Measurements from ENCODE around the gene ABLIM2. TPM values are rescaled to one million over a fixed set of nuclear protein-coding genes. Genes with fewer than 3 reads are reported as not detected.

Gene ABLIM2
- total RNA-seq, 2 donors from 2014 or later, result 0.34 to 0.60 TPM

DNA sequence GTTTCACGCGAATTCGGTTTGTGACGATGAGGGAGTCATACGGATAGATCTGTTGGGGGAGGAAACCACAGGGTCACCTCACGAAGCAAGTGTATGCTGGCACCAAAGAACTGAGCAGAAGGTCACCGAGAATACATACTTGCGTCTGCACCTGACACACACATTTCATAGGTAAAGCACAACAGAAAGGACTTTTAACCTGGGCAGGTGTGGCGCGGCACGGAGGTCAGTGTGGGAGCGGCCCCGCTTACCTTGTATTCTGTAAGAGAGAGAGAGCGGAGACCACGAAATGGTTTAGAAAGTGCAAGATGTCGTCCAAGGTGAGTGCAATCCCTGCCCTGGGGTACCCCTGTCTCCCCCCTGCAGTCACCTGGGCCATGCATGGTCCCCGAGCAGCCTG lies 175.3 kb downstream of the ABLIM2 start:
- peaks cover 6% of the 10 kb centered on the region for H3K4me1 Mint-ChIP-seq (ENCODE audit: low read depth)
- H3K27ac Mint-ChIP-seq, result no peak overlapping the region

DNA sequence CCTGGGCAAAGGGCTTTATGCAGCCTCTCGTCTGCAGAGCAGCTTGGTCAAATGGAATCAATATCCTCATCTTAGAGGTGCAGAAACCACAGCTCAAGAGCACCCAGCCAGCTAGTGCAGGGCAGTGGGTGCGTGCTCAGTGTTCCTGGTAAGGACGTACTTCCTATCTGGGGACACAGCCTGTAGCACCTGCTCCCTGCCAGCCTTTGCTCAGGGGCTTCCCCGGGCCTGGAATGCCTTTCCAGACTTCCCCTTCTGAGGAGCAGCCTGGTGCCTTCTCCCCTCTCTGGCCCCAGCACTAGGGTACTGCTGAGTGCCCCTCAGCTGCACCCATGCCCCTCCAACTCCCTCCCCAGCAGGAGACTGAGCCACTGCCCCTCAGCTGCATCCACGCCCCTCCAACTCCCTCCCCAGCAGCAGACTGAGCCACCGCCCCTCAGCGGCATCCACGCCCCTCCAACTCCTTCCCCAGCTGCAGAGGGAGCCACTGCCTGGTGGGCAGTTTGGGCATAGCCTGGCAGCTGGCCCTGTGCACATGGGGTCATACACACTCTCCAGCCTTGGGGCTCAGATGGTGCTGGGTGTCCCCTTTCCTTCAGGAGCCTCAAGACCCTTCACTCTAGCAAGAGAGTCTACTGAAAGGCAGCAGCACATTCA lies 176.7 kb downstream of the ABLIM2 start:
- Mint-ChIP-seq H3K9me3 (no peaks in the 10 kb centered on the region), H3K4me1 (ENCODE audit: low read depth) (peaks cover 6% of the 10 kb centered on the region), H3K27ac (no peak overlapping the region), H3K27me3 (ENCODE audit: low read depth) (no peaks in the 10 kb centered on the region), H3K4me3 (no peak overlapping the region), H3K36me3 (ENCODE audit: insufficient read depth in 2 of 2) (no peaks in the 10 kb centered on the region)
- no peak for DNase-seq
- no peak for ATAC-seq (replicated peaks in 1 of 2)

More for the DNA sequence above, 175.3 kb downstream of the ABLIM2 start:
- DNase-seq (no peak), ATAC-seq (replicated peaks in 1 of 2) (no peak)
- H3K36me3 Mint-ChIP-seq (ENCODE audit: insufficient read depth in 2 of 2), result no peaks in the 10 kb centered on the region
- no peaks in the 10 kb centered on the region for H3K9me3 Mint-ChIP-seq
- H3K4me3 Mint-ChIP-seq, result no peak overlapping the region
- H3K27me3 Mint-ChIP-seq (ENCODE audit: low read depth), result no peaks in the 10 kb centered on the region

DNA sequence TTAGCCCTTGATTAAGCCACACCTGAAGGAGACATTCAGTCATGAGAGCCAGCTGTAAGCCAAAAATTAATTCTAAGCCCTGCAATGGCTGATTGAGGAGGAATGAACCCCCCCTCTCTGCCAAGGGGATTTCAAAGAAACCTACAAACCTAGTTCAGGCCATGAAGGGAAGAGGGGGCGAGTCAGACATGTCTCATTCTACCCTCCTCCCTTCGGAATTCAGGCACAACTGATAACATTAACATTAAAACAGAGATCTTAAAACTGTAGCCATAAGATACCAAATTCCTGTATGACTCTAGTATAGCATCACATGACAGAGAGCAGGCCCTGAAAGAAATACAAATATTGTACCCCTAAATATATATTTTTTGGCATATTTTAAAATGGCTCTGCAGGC lies 178.6 kb downstream of the ABLIM2 start:
- H3K27me3 Mint-ChIP-seq (ENCODE audit: low read depth), result no peaks in the 10 kb centered on the region
- no peak overlapping the region for H3K4me3 Mint-ChIP-seq
- H3K36me3 Mint-ChIP-seq (ENCODE audit: insufficient read depth in 2 of 2), result peaks cover 0 to 3% of the 10 kb centered on the region in 2 donors
- ATAC-seq (replicated peaks in 1 of 2) (no peak), DNase-seq (no peak)
- no peaks in the 10 kb centered on the region for H3K4me1 Mint-ChIP-seq (ENCODE audit: low read depth)
- no peaks in the 10 kb centered on the region for H3K9me3 Mint-ChIP-seq
- H3K27ac Mint-ChIP-seq, result no peak overlapping the region

DNA sequence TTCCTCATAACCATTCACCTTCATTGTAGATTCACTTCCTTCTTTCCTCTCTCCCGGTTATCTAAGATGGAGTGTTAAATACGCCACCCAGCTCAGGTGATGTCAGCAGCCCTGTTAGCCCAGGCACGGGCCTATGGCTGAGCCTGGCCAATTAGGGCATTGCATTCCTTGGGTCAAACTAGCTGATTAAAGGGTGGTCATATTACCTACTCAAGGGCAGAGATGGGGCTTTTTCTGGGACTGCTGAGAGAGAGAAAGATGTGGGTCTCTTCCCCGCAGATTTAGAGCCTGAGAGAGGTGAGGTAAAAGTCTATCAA lies 179.0 kb downstream of the ABLIM2 start:
- Mint-ChIP-seq H3K4me3 (no peak overlapping the region), H3K4me1 (ENCODE audit: low read depth) (no peaks in the 10 kb centered on the region), H3K9me3 (no peaks in the 10 kb centered on the region), H3K36me3 (ENCODE audit: insufficient read depth in 2 of 2) (peaks cover 0 to 3% of the 10 kb centered on the region in 2 donors), H3K27me3 (ENCODE audit: low read depth) (no peaks in the 10 kb centered on the region), H3K27ac (no peak overlapping the region)
- no peak for ATAC-seq (replicated peaks in 1 of 2)
- no peak for DNase-seq

DNA sequence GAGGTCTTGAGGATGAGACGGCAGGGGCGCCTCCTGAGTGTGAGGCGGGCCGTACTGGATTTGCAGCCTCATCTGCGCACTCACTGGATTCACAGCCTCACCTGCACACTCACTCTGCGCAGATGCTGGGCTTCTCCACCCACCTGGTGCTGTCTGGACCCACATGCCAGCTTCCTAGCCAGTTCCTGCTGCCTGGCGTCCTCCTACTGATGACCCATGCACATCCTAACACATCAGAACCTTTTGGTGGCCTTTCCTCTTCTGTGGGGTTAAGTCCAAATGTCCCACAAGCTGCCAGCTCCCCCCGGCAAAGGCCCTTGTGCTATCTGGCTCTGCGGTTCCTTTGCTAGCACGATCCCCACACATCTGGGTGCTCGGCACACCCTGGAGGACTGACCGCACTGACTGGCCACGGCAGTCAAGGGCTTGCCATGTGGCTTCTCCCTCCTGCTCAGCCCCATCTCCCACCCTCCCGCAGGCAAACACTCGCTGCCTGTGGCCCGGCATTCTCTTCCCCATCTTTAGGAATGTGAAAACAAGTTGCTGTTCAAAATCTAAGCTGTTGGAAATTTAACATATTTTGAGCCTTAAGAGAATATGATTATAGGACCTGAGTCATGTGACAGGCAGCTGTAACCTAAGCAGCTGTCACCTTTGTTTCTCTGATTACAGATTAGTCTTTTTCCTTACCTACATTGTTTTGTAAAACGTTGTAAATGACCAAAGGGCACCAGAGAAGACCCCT lies 179.5 kb downstream of the ABLIM2 start:
- Mint-ChIP-seq H3K4me1 (ENCODE audit: low read depth) (no peaks in the 10 kb centered on the region), H3K27me3 (ENCODE audit: low read depth) (no peaks in the 10 kb centered on the region), H3K4me3 (no peak overlapping the region), H3K9me3 (no peaks in the 10 kb centered on the region), H3K36me3 (ENCODE audit: insufficient read depth in 2 of 2) (peaks cover 0 to 3% of the 10 kb centered on the region in 2 donors), H3K27ac (no peak overlapping the region)
- DNase-seq (no peak), ATAC-seq (replicated peaks in 1 of 2) (no peak)

DNA sequence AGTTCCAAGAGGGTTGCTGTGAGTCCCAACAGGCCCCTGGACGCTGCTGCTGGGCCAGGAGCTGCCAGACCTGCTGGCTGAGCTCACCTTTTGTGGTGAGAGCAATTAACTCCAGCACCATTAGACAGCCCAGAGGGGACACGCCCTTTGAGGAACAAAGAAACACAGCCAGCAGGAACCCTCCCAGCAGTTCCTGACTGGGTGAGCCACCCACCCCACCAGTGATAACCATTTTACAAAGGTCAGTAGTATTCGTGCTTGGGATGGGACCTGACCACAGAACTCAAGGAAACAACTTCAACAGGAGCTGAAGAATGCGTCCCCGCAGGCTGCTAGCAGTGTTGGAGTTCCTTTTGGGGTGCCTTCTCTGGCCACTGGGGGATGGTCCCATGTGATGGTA lies 180.1 kb downstream of the ABLIM2 start:
- H3K36me3 Mint-ChIP-seq (ENCODE audit: insufficient read depth in 2 of 2), result peaks cover 0 to 4% of the 10 kb centered on the region in 2 donors
- no peaks in the 10 kb centered on the region for H3K9me3 Mint-ChIP-seq
- H3K27me3 Mint-ChIP-seq (ENCODE audit: low read depth), result no peaks in the 10 kb centered on the region
- H3K4me3 Mint-ChIP-seq, result no peak overlapping the region
- DNase-seq (no peak), ATAC-seq (replicated peaks in 1 of 2) (no peak)
- H3K4me1 Mint-ChIP-seq (ENCODE audit: low read depth), result peaks cover 6% of the 10 kb centered on the region
- H3K27ac Mint-ChIP-seq, result no peak overlapping the region

DNA sequence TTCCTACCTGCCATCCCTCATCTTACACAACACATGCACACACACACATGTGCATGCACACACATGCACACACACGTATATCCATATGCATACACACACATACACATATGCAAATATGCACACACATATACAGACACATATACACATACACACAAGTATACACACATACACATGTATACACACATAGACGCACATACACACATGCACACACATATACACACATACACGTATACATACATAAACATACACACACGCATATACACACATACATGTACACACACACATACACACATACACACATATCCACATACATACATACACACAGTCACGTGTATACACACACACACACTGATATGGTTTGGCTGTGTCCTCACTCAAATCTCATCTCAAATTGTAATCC lies 182.0 kb downstream of the ABLIM2 start:
- Mint-ChIP-seq H3K4me1 (ENCODE audit: low read depth) (peaks cover 23% of the 10 kb centered on the region), H3K4me3 (no peak overlapping the region), H3K27me3 (ENCODE audit: low read depth) (no peaks in the 10 kb centered on the region), H3K9me3 (no peaks in the 10 kb centered on the region), H3K36me3 (ENCODE audit: insufficient read depth in 2 of 2) (peaks cover 3 to 11% of the 10 kb centered on the region in 2 donors), H3K27ac (no peak overlapping the region)
- ATAC-seq (replicated peaks in 1 of 2) (no peak), DNase-seq (no peak)

DNA sequence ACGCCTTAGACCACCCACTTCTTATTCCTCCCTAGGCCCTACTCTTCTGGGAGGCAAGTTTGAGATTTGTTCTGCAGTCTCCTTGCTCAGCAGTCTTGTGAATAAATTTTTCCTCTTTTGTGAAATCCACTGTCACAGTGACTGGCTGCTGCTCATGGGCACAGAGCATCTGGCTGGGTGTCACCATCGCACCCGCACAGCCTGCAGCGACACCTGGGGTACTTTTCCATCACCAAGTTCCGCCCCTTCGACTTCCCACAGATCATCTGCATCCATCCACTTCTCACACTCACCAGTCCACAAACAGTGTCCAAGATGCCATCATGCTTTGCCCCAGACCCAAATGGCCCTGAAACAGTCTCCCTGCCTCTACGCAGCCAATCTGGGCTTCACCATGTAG lies 182.6 kb downstream of the ABLIM2 start:
- Mint-ChIP-seq H3K4me1 (ENCODE audit: low read depth) (peaks cover 29% of the 10 kb centered on the region), H3K9me3 (no peaks in the 10 kb centered on the region), H3K36me3 (ENCODE audit: insufficient read depth in 2 of 2) (peaks cover 3 to 11% of the 10 kb centered on the region in 2 donors), H3K4me3 (no peak overlapping the region), H3K27ac (no peak overlapping the region), H3K27me3 (ENCODE audit: low read depth) (no peaks in the 10 kb centered on the region)
- DNase-seq, result no peak
- ATAC-seq (replicated peaks in 1 of 2), result no peak

DNA sequence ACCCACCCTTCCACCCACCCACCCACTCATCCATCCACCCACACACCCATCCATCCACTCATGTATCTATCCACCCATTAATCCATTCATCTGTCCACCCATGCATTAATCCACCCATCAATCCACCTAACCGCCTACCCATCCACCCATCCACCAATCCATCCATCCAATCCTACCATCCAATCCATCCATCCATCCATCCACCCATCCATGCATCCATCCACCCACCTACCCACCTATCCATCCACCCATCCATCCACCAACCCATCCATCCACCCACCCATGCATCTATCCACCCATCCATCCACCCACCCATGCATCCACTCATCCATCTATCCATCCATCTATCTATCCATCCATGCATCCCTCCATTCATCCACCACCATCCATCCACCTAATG lies 184.2 kb downstream of the ABLIM2 start:
- no peak for ATAC-seq (replicated peaks in 1 of 2)
- Mint-ChIP-seq H3K9me3 (no peaks in the 10 kb centered on the region), H3K27ac (no peak overlapping the region), H3K4me1 (ENCODE audit: low read depth) (peaks cover 43% of the 10 kb centered on the region), H3K27me3 (ENCODE audit: low read depth) (no peaks in the 10 kb centered on the region), H3K36me3 (ENCODE audit: insufficient read depth in 2 of 2) (peaks cover 11 to 22% of the 10 kb centered on the region in 2 donors), H3K4me3 (no peak overlapping the region)
- no peak for DNase-seq

DNA sequence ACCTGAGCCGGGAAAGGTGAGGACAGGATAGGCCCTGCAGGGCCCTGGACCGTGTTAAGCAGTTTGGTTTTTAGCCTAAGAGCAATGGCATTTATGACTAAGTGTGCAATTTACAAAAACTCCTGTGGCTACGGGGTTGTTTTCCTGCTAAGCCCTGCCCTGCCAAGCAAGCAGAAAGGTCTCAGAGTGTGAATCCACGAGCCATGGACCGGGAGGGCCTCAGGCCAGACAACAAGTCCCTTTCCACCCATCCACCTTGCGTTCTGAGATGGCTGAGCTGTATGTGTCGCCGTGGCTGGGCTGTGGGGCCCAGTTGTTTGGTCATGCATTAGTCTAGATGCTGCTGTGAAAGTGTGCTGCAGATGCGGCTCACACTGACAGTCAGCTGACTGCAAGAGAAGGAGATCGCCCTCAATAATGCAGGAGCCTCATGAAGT lies 185.1 kb downstream of the ABLIM2 start:
- Mint-ChIP-seq H3K36me3 (ENCODE audit: insufficient read depth in 2 of 2) (peaks cover 11 to 22% of the 10 kb centered on the region in 2 donors), H3K27ac (peak overlapping the region; percentile 49), H3K4me1 (ENCODE audit: low read depth) (peaks cover 50% of the 10 kb centered on the region), H3K9me3 (no peaks in the 10 kb centered on the region), H3K4me3 (peak overlapping the region; percentile 82 to 100), H3K27me3 (ENCODE audit: low read depth) (no peaks in the 10 kb centered on the region)
- peak in 1 of 2 donors; percentile 39 for DNase-seq
- ATAC-seq (replicated peaks in 1 of 2), result peak in 1 of 2 donors; percentile 20

DNA sequence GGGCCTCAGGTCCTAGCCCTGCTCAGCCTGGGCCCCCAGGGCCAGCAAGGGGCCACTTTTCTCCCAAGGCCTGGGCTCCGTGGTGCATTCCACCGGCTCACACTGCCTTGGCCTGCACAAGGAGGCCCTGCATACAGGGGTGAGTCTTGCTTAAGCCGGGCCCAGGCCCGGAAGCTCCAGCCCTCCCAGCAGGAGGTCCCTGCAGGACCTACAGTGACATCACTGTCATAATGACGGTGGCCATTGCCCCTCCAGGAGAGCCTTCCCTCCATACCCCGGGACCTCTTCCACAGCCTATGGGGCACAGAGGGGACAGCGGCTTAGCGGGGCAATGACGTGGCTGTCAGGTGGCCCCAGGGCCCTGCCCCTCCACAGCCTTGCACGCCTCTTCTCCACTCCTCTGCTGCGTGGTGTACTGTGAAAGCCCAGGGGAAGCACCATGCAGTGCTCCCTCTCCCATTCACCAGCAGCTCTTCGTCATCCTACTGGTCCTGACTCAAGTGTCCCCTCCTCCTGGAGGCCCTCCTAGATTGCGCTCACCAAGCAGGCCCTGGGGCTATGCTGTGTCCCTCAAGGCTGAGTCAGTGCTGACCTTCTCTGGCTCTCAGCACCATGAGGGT lies 186.6 kb downstream of the ABLIM2 start:
- peak overlapping the region; percentile 82 to 100 for H3K4me3 Mint-ChIP-seq
- H3K27me3 Mint-ChIP-seq (ENCODE audit: low read depth), result no peaks in the 10 kb centered on the region
- peak overlapping the region; percentile 92 for H3K27ac Mint-ChIP-seq
- no peaks in the 10 kb centered on the region for H3K9me3 Mint-ChIP-seq
- peaks cover 11 to 22% of the 10 kb centered on the region in 2 donors for H3K36me3 Mint-ChIP-seq (ENCODE audit: insufficient read depth in 2 of 2)
- DNase-seq, result no peak
- peaks cover 63% of the 10 kb centered on the region for H3K4me1 Mint-ChIP-seq (ENCODE audit: low read depth)
- no peak for ATAC-seq (replicated peaks in 1 of 2)

DNA sequence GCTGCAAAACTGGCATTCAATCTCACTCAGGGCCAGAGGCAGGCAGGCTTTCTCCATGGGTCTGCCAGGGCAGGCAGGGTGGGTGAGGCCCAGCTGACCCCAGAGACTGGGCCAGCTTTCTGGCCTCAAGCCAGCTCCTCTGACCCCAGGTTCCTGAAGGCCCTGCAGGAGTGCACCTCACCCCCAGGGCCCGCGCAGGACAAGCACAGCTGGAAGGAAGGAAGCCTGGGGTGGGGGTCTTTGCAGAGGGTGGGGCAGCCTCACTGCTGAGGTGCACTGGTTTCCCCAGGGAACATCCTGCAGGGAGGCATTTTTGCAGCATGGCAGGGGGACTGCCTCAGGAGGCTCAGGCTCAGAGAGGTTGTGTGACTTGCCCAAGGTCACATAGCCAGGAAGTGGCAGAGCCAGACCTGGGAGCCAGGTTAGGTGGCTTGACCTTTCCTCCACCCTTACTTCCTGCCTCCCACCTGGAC lies 187.4 kb downstream of the ABLIM2 start:
- Mint-ChIP-seq H3K9me3 (no peaks in the 10 kb centered on the region), H3K36me3 (ENCODE audit: insufficient read depth in 2 of 2) (peaks cover 11 to 19% of the 10 kb centered on the region in 2 donors), H3K4me1 (ENCODE audit: low read depth) (peaks cover 66% of the 10 kb centered on the region), H3K27me3 (ENCODE audit: low read depth) (no peaks in the 10 kb centered on the region), H3K27ac (peak overlapping the region; percentile 91), H3K4me3 (peak overlapping the region; percentile 82 to 100)
- no peak for ATAC-seq (replicated peaks in 1 of 2)
- no peak for DNase-seq

DNA sequence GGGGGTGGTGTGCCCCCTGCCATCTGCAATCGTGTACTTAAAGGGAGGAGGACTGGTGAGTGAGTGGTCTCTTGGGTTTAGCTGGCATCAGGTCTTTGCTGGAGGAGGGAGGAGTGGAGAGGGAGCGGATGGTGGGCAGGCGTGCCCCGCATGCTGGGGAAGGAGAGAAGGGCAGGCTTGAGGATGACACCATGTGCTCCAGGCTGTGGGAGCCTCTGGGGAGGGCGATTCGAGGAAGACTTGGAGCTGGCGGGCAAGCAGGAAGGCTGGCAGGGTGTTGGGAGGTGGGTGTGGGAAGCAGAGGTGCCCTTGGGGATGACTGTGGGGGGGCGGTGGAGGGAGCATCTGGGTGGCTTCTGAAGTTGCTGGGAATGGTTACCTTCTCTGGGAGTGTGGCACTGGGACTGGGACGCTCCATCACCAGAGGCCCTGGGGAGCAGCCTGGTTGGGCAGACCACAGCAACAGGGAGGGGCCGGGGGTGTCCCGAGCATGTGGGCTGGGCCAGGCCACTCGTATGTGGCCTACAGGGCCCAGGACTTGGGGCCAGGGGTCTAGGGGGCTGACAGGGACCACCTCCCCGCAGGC lies 188.2 kb downstream of the ABLIM2 start:
- Mint-ChIP-seq H3K36me3 (ENCODE audit: insufficient read depth in 2 of 2) (peaks cover 11 to 19% of the 10 kb centered on the region in 2 donors), H3K27ac (peak overlapping the region; percentile 91), H3K4me3 (peak overlapping the region; percentile 82 to 100), H3K9me3 (no peaks in the 10 kb centered on the region), H3K4me1 (ENCODE audit: low read depth) (peaks cover 71% of the 10 kb centered on the region), H3K27me3 (ENCODE audit: low read depth) (no peaks in the 10 kb centered on the region)
- DNase-seq (peak in 1 of 2 donors; percentile 25), ATAC-seq (replicated peaks in 1 of 2) (peak in 1 of 2 donors; percentile 3)

Data from activated T-cell treated with anti-CD3 and anti-CD28 coated beads, Interleukin-2, amount 50 U/mL, for 72 hours (primary cell).